ENCODE data around the gene SMIM27.

SMIM27 gene

GRCh38 chr9:32524892-32525708, 27.0 kb upstream of the SMIM27 start:
- Histone ChIP-seq H3K23ac (ENCODE audit: low read length) (no peak overlapping the region), H4K91ac (ENCODE audit: low read depth, low read length) (no peak overlapping the region), H3K27me3 (ENCODE audit: insufficient read depth, low read length) (no peaks in the 10 kb centered on the region), H3K79me1 (ENCODE audit: low read length) (no peaks in the 10 kb centered on the region), H3K27ac (ENCODE audit: low read depth, low read length) (no peak overlapping the region), H2BK5ac (ENCODE audit: low read depth, low read length, poor library complexity) (no peak overlapping the region), H4K12ac (ENCODE audit: low read depth, low read length) (no peak overlapping the region), H3K9ac (ENCODE audit: low read length) (no peak overlapping the region), H2AFZ (ENCODE audit: insufficient read depth, low read length, poor library complexity) (no peak overlapping the region), H3K14ac (ENCODE audit: low read length) (no peak overlapping the region), H3K4me3 (ENCODE audit: low read depth, low read length) (no peak overlapping the region), H3K18ac (ENCODE audit: low read length) (no peak overlapping the region), H4K8ac (ENCODE audit: low read depth, low read length) (no peak overlapping the region), H3K36me3 (ENCODE audit: control insufficient read depth in 1 of 2, insufficient read depth in 2 of 2, low read length in 2 of 2) (no peaks in the 10 kb centered on the region), H3K4me2 (ENCODE audit: low read length) (peak overlapping the region; percentile 38), H2BK120ac (ENCODE audit: insufficient read depth, low read length, poor library complexity) (no peak overlapping the region), H2BK12ac (ENCODE audit: low read length) (no peak overlapping the region), H3K4ac (ENCODE audit: low read depth, low read length) (no peak overlapping the region), H3K79me2 (ENCODE audit: control insufficient read depth, insufficient read depth, low read length, poor library complexity) (no peaks in the 10 kb centered on the region), H2AK5ac (ENCODE audit: low read length) (peak overlapping the region; percentile 11), H3K4me1 (ENCODE audit: control insufficient read depth in 1 of 2, insufficient read depth in 2 of 2, low read length in 2 of 2) (peaks cover 4 to 7% of the 10 kb centered on the region in 2 experiments), H3K9me3 (ENCODE audit: insufficient read depth, low read depth, low read length) (no peaks in the 10 kb centered on the region)
- DNase-seq = peak; percentile 82 to 86
- no CpG with 5 or more reads among the region's 22 CpGs for WGBS (ENCODE audit: extremely low coverage, insufficient coverage, insufficient read length)

GRCh38 chr9:32525709-32526030, 26.5 kb upstream of the SMIM27 start:
- H4K8ac ChIP-seq (ENCODE audit: low read depth, low read length) = no peak overlapping the region
- no peaks in the 10 kb centered on the region for H3K9me3 ChIP-seq (ENCODE audit: insufficient read depth, low read depth, low read length)
- H3K27ac ChIP-seq (ENCODE audit: low read depth, low read length) = peak overlapping the region; percentile 13
- H2BK5ac ChIP-seq (ENCODE audit: low read depth, low read length, poor library complexity) = no peak overlapping the region
- H2AK5ac ChIP-seq (ENCODE audit: low read length) = no peak overlapping the region
- no peak overlapping the region for H4K91ac ChIP-seq (ENCODE audit: low read depth, low read length)
- no peak overlapping the region for H2BK120ac ChIP-seq (ENCODE audit: insufficient read depth, low read length, poor library complexity)
- no peaks in the 10 kb centered on the region for H3K36me3 ChIP-seq (ENCODE audit: control insufficient read depth in 1 of 2, insufficient read depth in 2 of 2, low read length in 2 of 2)
- peak overlapping the region; percentile 30 for H2AFZ ChIP-seq (ENCODE audit: insufficient read depth, low read length, poor library complexity)
- no peaks in the 10 kb centered on the region for H3K79me2 ChIP-seq (ENCODE audit: control insufficient read depth, insufficient read depth, low read length, poor library complexity)
- no peak overlapping the region for H3K4ac ChIP-seq (ENCODE audit: low read depth, low read length)
- no peak overlapping the region for H3K9ac ChIP-seq (ENCODE audit: low read length)
- no peak overlapping the region for H3K23ac ChIP-seq (ENCODE audit: low read length)
- no peak overlapping the region for H2BK12ac ChIP-seq (ENCODE audit: low read length)
- H3K14ac ChIP-seq (ENCODE audit: low read length) = no peak overlapping the region
- H3K18ac ChIP-seq (ENCODE audit: low read length) = no peak overlapping the region
- no peaks in the 10 kb centered on the region for H3K27me3 ChIP-seq (ENCODE audit: insufficient read depth, low read length)
- WGBS (ENCODE audit: extremely low coverage, insufficient coverage, insufficient read length) = no CpG with 5 or more reads among the region's 4 CpGs
- H3K4me2 ChIP-seq (ENCODE audit: low read length) = peak overlapping the region; percentile 73
- H3K4me1 ChIP-seq (ENCODE audit: control insufficient read depth in 1 of 2, insufficient read depth in 2 of 2, low read length in 2 of 2) = peaks cover 4 to 7% of the 10 kb centered on the region in 2 experiments
- peak overlapping the region; percentile 73 for H3K4me3 ChIP-seq (ENCODE audit: low read depth, low read length)
- no peaks in the 10 kb centered on the region for H3K79me1 ChIP-seq (ENCODE audit: low read length)
- no peak for DNase-seq
- H4K12ac ChIP-seq (ENCODE audit: low read depth, low read length) = no peak overlapping the region

- peak; percentile 97 to 98 for DNase-seq
- no peak within 1 kb of the TSS for H2BK12ac ChIP-seq (ENCODE audit: low read length)
- peak within 1 kb of the TSS; percentile 73 for H3K4me2 ChIP-seq (ENCODE audit: low read length)
- no peak within 1 kb of the TSS for H2BK120ac ChIP-seq (ENCODE audit: insufficient read depth, low read length, poor library complexity)
- peak within 1 kb of the TSS; percentile 73 for H3K4me3 ChIP-seq (ENCODE audit: low read depth, low read length)
- no peaks in the 10 kb centered on the region for H3K36me3 ChIP-seq (ENCODE audit: control insufficient read depth in 1 of 2, insufficient read depth in 2 of 2, low read length in 2 of 2)
- peak within 1 kb of the TSS; percentile 2 for H4K8ac ChIP-seq (ENCODE audit: low read depth, low read length)
- H3K9ac ChIP-seq (ENCODE audit: low read length) = no peak within 1 kb of the TSS
- no peaks in the 10 kb centered on the region for H3K27me3 ChIP-seq (ENCODE audit: insufficient read depth, low read length)
- no peak within 1 kb of the TSS for H4K12ac ChIP-seq (ENCODE audit: low read depth, low read length)
- H2AK5ac ChIP-seq (ENCODE audit: low read length) = no peak within 1 kb of the TSS
- H3K79me2 ChIP-seq (ENCODE audit: control insufficient read depth, insufficient read depth, low read length, poor library complexity) = no peaks in the 10 kb centered on the region
- no peak within 1 kb of the TSS for H3K4ac ChIP-seq (ENCODE audit: low read depth, low read length)
- H2AFZ ChIP-seq (ENCODE audit: insufficient read depth, low read length, poor library complexity) = peak within 1 kb of the TSS; percentile 30
- H3K14ac ChIP-seq (ENCODE audit: low read length) = no peak within 1 kb of the TSS
- H3K4me1 ChIP-seq (ENCODE audit: control insufficient read depth in 1 of 2, insufficient read depth in 2 of 2, low read length in 2 of 2) = peaks cover 4 to 7% of the 10 kb centered on the region in 2 experiments
- WGBS (ENCODE audit: extremely low coverage, insufficient coverage, insufficient read length) = no CpG with 5 or more reads among the region's 37 CpGs
- no peaks in the 10 kb centered on the region for H3K79me1 ChIP-seq (ENCODE audit: low read length)
- no peaks in the 10 kb centered on the region for H3K9me3 ChIP-seq (ENCODE audit: insufficient read depth, low read depth, low read length)
- no peak within 1 kb of the TSS for H2BK5ac ChIP-seq (ENCODE audit: low read depth, low read length, poor library complexity)
- H4K91ac ChIP-seq (ENCODE audit: low read depth, low read length) = no peak within 1 kb of the TSS
- H3K23ac ChIP-seq (ENCODE audit: low read length) = no peak within 1 kb of the TSS
- no peak within 1 kb of the TSS for H3K18ac ChIP-seq (ENCODE audit: low read length)
- peak within 1 kb of the TSS; percentile 13 for H3K27ac ChIP-seq (ENCODE audit: low read depth, low read length)
Observed at GRCh38 chr9:32526041-32526706, 26.0 kb upstream of the SMIM27 start, which contains the start of gene RIGI. Gene RIGI (minus strand): TSS chr9:32526196. CDS start chr9:32526166, 30 bp downstream.

GRCh38 chr9:32526707-32527048, 25.4 kb upstream of the SMIM27 start:
- no peak overlapping the region for H3K18ac ChIP-seq (ENCODE audit: low read length)
- H3K79me1 ChIP-seq (ENCODE audit: low read length) = no peaks in the 10 kb centered on the region
- no peak overlapping the region for H2BK5ac ChIP-seq (ENCODE audit: low read depth, low read length, poor library complexity)
- H2BK12ac ChIP-seq (ENCODE audit: low read length) = no peak overlapping the region
- H3K14ac ChIP-seq (ENCODE audit: low read length) = no peak overlapping the region
- H4K8ac ChIP-seq (ENCODE audit: low read depth, low read length) = no peak overlapping the region
- H3K27ac ChIP-seq (ENCODE audit: low read depth, low read length) = no peak overlapping the region
- H3K4me1 ChIP-seq (ENCODE audit: control insufficient read depth in 1 of 2, insufficient read depth in 2 of 2, low read length in 2 of 2) = peaks cover 4 to 7% of the 10 kb centered on the region in 2 experiments
- no peaks in the 10 kb centered on the region for H3K27me3 ChIP-seq (ENCODE audit: insufficient read depth, low read length)
- H2AFZ ChIP-seq (ENCODE audit: insufficient read depth, low read length, poor library complexity) = no peak overlapping the region
- H2BK120ac ChIP-seq (ENCODE audit: insufficient read depth, low read length, poor library complexity) = no peak overlapping the region
- H3K79me2 ChIP-seq (ENCODE audit: control insufficient read depth, insufficient read depth, low read length, poor library complexity) = no peaks in the 10 kb centered on the region
- H2AK5ac ChIP-seq (ENCODE audit: low read length) = no peak overlapping the region
- no peak overlapping the region for H3K9ac ChIP-seq (ENCODE audit: low read length)
- no peak overlapping the region for H3K23ac ChIP-seq (ENCODE audit: low read length)
- DNase-seq = no peak
- no peak overlapping the region for H3K4ac ChIP-seq (ENCODE audit: low read depth, low read length)
- no peak overlapping the region for H4K12ac ChIP-seq (ENCODE audit: low read depth, low read length)
- no peaks in the 10 kb centered on the region for H3K9me3 ChIP-seq (ENCODE audit: insufficient read depth, low read depth, low read length)
- H3K36me3 ChIP-seq (ENCODE audit: control insufficient read depth in 1 of 2, insufficient read depth in 2 of 2, low read length in 2 of 2) = no peaks in the 10 kb centered on the region
- no CpG with 5 or more reads among the region's 2 CpGs for WGBS (ENCODE audit: extremely low coverage, insufficient coverage, insufficient read length)
- no peak overlapping the region for H3K4me3 ChIP-seq (ENCODE audit: low read depth, low read length)
- H4K91ac ChIP-seq (ENCODE audit: low read depth, low read length) = no peak overlapping the region
- peak overlapping the region; percentile 73 for H3K4me2 ChIP-seq (ENCODE audit: low read length)

Measured in trophoblast cell (in vitro differentiated cells and primary cell).